BLaER1 treated with 17β-estradiol and CSF1 and Interleukin-3, amounts not matched to agents 10 nM and 100 nM (cell line): ENCODE results near the gene DPYSL5.
A peak's percentile ranks its signal among the peaks of the same experiment; 100 is the strongest.
"Not testable (repeated sequence)": the region's sequence is repeated elsewhere in the genome, so short reads cannot be mapped to it uniquely, and the experiment has no call there.

ENCODE experiments used
- H3K27ac ChIP-seq, 11 experiments: shearing (Covaris generic); formaldehyde crosslinking; 2 replicates each; pipeline ENCODE4 v1.8.1; 2022
- H3K27me3 ChIP-seq, 11 experiments: shearing (Covaris generic); formaldehyde crosslinking; 2 replicates each; pipeline ENCODE4 v1.8.1; 2022
- H3K36me3 ChIP-seq, 11 experiments: shearing (Covaris generic); formaldehyde crosslinking; 2 replicates each; pipeline ENCODE4 v1.8.1; 2022
- H3K4me1 ChIP-seq, 10 experiments: shearing (Covaris generic); formaldehyde crosslinking; 2 replicates each; pipeline ENCODE4 v1.8.1; 2022
- H3K4me2 ChIP-seq, 11 experiments: shearing (Covaris generic); formaldehyde crosslinking; 2 replicates each; pipeline ENCODE4 v1.8.1; 2022
- H3K4me3 ChIP-seq, 10 experiments: shearing (Covaris generic); formaldehyde crosslinking; 2 replicates each; pipeline ENCODE4 v1.8.1; 2022
- H3K9ac ChIP-seq, 11 experiments: shearing (Covaris generic); formaldehyde crosslinking; 2 replicates each; pipeline ENCODE4 v1.8.1; 2022
- H3K9me3 ChIP-seq, 11 experiments: shearing (Covaris generic); formaldehyde crosslinking; replicated peaks in 1 of 11; 2 replicates each; pipeline ENCODE4 v1.8.1; 2022
- H4K20me1 ChIP-seq, 11 experiments: shearing (Covaris generic); formaldehyde crosslinking; 2 replicates each; pipeline ENCODE4 v1.8.1; 2022
- Cebpa-rat ChIP-seq, 11 experiments: shearing (Covaris generic); IDR thresholded peaks; 2 replicates each; pipeline ENCODE4 v1.8.1; 2022

Gene DPYSL5

GRCh38 chr2:26811791-26812694 is 35.9 kb upstream of the DPYSL5 start:
- Histone ChIP-seq H3K9me3 (peaks cover 0 to 16% (median 7%) of the 10 kb centered on the region in 11 experiments; a peak in 11 of 22 replicates), H4K20me1 (peaks cover 0 to 4% (median 0%) of the 10 kb centered on the region in 11 experiments; a peak in 1 of 22 replicates), H3K4me1 (peaks cover 15 to 25% (median 22%) of the 10 kb centered on the region in 10 experiments), H3K9ac (no peak overlapping the region), H3K27ac (no peak overlapping the region), H3K4me2 (no peak overlapping the region), H3K36me3 (no peaks in the 10 kb centered on the region), H3K27me3 (no peaks in the 10 kb centered on the region), H3K4me3 (no peak overlapping the region)
- no peak for TF ChIP-seq Cebpa-rat (IDR thresholded peaks at IDR 0.05)

DNA sequence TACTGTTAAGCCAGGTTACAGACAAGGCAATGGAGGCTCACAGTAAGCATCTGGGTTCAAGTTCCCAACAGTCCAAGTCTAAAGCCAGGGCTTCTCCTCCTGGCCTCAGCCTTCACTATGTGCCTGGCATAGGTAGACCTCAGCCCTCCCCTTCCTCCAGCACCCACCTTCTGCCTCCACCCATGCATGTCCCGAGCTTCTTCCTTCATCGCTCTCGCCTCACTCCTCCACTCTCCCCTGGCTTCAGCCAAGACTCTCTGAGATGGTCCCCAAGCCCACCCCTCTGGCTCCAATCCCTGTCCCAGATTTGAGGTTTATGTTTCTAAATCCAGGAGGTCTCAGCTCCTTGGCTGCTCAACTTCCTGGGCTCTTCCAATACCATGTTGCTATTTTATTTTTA is 35.2 kb upstream of the DPYSL5 start:
- no peak for TF ChIP-seq Cebpa-rat (IDR thresholded peaks at IDR 0.05)
- H3K4me1 ChIP-seq, result peaks cover 15 to 25% (median 22%) of the 10 kb centered on the region in 10 experiments
- H3K36me3 ChIP-seq, result no peaks in the 10 kb centered on the region
- no peak overlapping the region for H3K27ac ChIP-seq
- peaks cover 0 to 4% (median 0%) of the 10 kb centered on the region in 11 experiments; a peak in 1 of 22 replicates for H4K20me1 ChIP-seq
- no peak overlapping the region for H3K4me3 ChIP-seq
- peaks cover 0 to 16% (median 7%) of the 10 kb centered on the region in 11 experiments; a peak in 11 of 22 replicates for H3K9me3 ChIP-seq
- no peaks in the 10 kb centered on the region for H3K27me3 ChIP-seq
- H3K9ac ChIP-seq, result no peak overlapping the region
- no peak overlapping the region for H3K4me2 ChIP-seq

DNA sequence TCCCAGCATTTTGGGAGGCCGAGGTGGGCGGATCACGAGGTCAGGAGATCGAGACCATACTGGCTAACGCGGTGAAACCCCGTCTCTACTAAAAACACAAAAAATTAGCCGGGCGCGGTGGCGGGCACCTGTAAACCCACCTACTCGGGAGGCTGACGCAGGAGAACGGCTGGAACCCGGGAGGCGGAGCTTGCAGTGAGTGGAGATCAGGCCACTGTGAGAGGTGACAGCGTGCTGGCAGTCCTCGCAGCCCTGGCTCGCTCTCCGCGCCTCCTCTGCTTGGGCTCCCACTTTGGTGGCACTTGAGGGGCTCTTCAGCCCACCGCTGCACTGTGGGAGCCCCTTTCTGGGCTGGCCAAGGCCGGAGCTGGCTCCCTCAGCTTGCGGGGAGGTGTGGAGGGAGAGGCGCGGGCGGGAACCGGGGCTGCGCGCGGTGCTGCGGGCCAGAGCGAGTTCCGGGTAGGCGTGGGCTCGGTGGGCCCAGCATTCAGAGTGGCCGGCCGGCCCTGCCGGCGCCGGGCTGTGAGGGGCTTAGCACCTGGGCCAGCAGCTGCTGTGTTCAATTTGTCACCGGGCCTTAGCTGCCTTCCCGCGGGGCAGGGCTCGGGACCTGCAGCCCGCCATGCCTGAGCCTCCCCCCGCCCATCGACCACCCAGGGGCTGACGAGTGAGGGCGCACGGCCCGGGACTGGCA is 33.7 kb upstream of the DPYSL5 start:
- peaks cover 15 to 25% (median 21%) of the 10 kb centered on the region in 10 experiments for H3K4me1 ChIP-seq
- H3K9me3 ChIP-seq, result peaks cover 0 to 16% (median 7%) of the 10 kb centered on the region in 11 experiments; a peak in 11 of 22 replicates
- not testable (repeated sequence) for H3K4me3 ChIP-seq, H3K27me3 ChIP-seq, H3K9ac ChIP-seq, H4K20me1 ChIP-seq, H3K4me2 ChIP-seq, H3K27ac ChIP-seq, H3K36me3 ChIP-seq

DNA sequence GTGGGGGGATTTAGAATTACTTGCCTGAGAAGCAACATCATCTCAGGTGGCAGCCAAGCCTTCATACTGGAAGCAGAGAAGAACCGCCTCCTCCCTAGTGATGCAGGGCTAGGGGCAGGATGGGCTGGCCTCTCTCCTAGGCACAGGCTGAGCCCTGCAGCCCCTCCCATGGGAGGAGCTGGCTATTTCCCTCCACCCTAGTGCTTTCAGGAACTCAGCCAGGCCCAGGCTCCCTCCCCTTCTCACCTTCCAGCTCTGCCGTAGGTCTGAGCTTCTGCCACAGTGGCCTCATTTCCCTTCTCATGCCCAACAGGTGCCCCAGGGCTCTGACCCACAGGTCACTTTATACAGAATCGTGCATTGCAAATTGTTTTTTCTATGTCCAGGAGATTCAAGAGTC is 31.0 kb upstream of the DPYSL5 start:
- H3K27ac ChIP-seq, result no peak overlapping the region
- peaks cover 0 to 16% (median 7%) of the 10 kb centered on the region in 11 experiments; a peak in 11 of 22 replicates for H3K9me3 ChIP-seq
- no peak overlapping the region for H3K9ac ChIP-seq
- no peaks in the 10 kb centered on the region for H3K27me3 ChIP-seq
- no peak overlapping the region for H3K4me3 ChIP-seq
- H3K4me1 ChIP-seq, result peaks cover 0 to under 1% (median 0%) of the 10 kb centered on the region in 10 experiments; a peak in 1 of 20 replicates
- no peaks in the 10 kb centered on the region for H3K36me3 ChIP-seq
- TF ChIP-seq Cebpa-rat (IDR thresholded peaks at IDR 0.05), result no peak
- no peak overlapping the region for H3K4me2 ChIP-seq
- no peaks in the 10 kb centered on the region; a peak in 1 of 22 replicates for H4K20me1 ChIP-seq

DNA sequence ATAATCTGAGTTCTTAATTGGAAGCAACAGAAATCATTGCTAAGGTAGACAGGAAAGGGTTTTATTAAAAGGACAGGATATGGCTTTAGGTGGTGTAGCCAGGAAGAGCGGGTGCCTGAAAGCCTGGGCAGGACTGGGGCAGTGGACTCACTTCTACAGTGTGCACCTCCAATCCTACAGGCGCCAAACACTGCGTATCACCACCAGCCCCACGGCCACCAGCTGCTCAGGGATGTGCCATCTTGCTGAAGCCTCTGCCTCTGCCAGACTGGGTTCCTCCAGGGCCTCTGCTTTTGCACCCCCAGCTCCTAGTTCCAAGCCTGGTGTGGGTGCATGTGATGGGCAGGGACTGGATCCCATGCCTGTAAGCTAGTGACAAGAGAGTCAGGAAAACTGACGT is 29.7 kb upstream of the DPYSL5 start:
- peaks cover 0 to 16% (median 7%) of the 10 kb centered on the region in 11 experiments; a peak in 11 of 22 replicates for H3K9me3 ChIP-seq
- no peak overlapping the region for H3K4me3 ChIP-seq
- no peaks in the 10 kb centered on the region; a peak in 1 of 22 replicates for H4K20me1 ChIP-seq
- no peak overlapping the region for H3K9ac ChIP-seq
- no peak overlapping the region for H3K27ac ChIP-seq
- H3K4me2 ChIP-seq, result no peak overlapping the region
- peaks cover 11 to 14% (median 13%) of the 10 kb centered on the region in 10 experiments for H3K4me1 ChIP-seq
- no peak for TF ChIP-seq Cebpa-rat (IDR thresholded peaks at IDR 0.05)
- H3K36me3 ChIP-seq, result no peaks in the 10 kb centered on the region
- H3K27me3 ChIP-seq, result no peaks in the 10 kb centered on the region

- no peak for TF ChIP-seq Cebpa-rat (IDR thresholded peaks at IDR 0.05)
- H4K20me1 ChIP-seq, result no peaks in the 10 kb centered on the region; a peak in 1 of 22 replicates
- H3K4me2 ChIP-seq, result no peak overlapping the region
- no peaks in the 10 kb centered on the region for H3K36me3 ChIP-seq
- H3K27ac ChIP-seq, result no peak overlapping the region
- no peaks in the 10 kb centered on the region for H3K27me3 ChIP-seq
- H3K4me3 ChIP-seq, result no peak overlapping the region
- no peak overlapping the region for H3K9ac ChIP-seq
- peaks cover 13 to 20% (median 15%) of the 10 kb centered on the region in 10 experiments for H3K4me1 ChIP-seq
- H3K9me3 ChIP-seq, result peaks cover 0 to 12% (median 6%) of the 10 kb centered on the region in 11 experiments; a peak in 11 of 22 replicates
Observed at GRCh38 chr2:26818972-26819371, 29.0 kb upstream of the DPYSL5 start.

- TF ChIP-seq Cebpa-rat (IDR thresholded peaks at IDR 0.05), result no peak
- Histone ChIP-seq H3K9ac (no peak overlapping the region), H3K4me3 (no peak overlapping the region), H3K36me3 (no peaks in the 10 kb centered on the region), H3K27ac (no peak overlapping the region), H3K4me1 (peaks cover 13 to 20% (median 15%) of the 10 kb centered on the region in 10 experiments), H4K20me1 (no peaks in the 10 kb centered on the region; a peak in 1 of 22 replicates), H3K9me3 (no peaks in the 10 kb centered on the region), H3K4me2 (no peak overlapping the region), H3K27me3 (no peaks in the 10 kb centered on the region)
Observed at GRCh38 chr2:26820932-26821331, 27.0 kb upstream of the DPYSL5 start.

DNA sequence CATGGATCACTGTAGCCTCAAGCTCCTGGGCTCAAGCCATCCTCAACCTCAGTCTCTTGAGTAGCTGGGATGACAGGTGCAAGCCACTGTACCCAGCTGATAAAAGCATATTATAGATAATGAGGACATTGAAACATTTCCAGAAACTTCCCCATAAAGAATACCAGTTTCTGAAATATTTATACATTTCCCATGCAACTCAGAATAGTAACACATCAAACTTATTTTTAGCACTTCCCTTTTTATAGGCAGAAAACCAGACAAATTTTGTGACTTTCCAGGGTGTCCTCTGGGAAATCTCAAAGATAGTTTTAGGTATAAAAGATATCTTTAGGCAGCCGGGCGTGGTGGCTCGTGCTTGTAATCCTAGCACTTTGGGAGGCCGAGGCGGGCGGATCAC is 25.1 kb upstream of the DPYSL5 start:
- Histone ChIP-seq H3K27me3 (no peaks in the 10 kb centered on the region), H3K9ac (no peak overlapping the region; a peak in 1 of 22 replicates), H3K4me3 (no peak overlapping the region), H3K4me1 (peaks cover 13 to 20% (median 15%) of the 10 kb centered on the region in 10 experiments), H3K9me3 (no peaks in the 10 kb centered on the region), H3K27ac (no peak overlapping the region), H3K4me2 (peak overlapping the region; percentile 53 to 79 (median 66)), H4K20me1 (no peaks in the 10 kb centered on the region; a peak in 1 of 22 replicates), H3K36me3 (no peaks in the 10 kb centered on the region)
- no peak for TF ChIP-seq Cebpa-rat (IDR thresholded peaks at IDR 0.05)
